Measurements from ENCODE around the gene LIMA1.

DNA sequence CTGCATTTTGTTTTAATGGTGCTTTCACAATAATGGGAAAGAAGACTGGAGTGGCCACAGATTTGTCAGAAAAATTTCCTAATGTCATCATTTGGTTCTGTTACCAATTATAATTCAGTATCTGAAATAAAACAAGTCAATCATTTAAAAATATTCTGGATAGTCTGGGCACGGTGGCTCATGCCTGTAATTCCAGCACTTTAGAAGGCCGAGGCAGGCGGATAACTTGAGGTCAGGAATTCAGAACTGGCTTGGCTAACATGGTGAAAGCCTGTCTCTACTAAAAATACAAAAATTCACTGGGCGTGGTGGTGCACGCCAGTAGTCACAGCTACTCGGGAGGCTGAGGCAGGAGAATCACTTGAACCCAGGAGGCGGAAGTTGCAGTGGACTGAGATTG is 4.0 kb upstream of the LIMA1 start:
- TF ChIP-seq CTCF (IDR thresholded peaks at IDR 0.05; ENCODE audit: low read depth, low read length, poor library complexity, severe bottlenecking) = no peak
- no peak for TF ChIP-seq EZH2phosphoT487 (IDR thresholded peaks at IDR 0.05; ENCODE audit: borderline replicate concordance, low read length)
